Stimulated activated CD8-positive, alpha-beta memory T cell treated with anti-CD3 and anti-CD28 coated beads, Interleukin-12 subunit alpha, Interleukin-12 subunit beta, amount 100 ng/mL, for 24 hours (primary cell): ENCODE results near the gene PRR19.
"Not testable (repeated sequence)": the region's sequence is repeated elsewhere in the genome, so short reads cannot be mapped to it uniquely, and the experiment has no call there.

ENCODE experiments used
- DNase-seq: peaks from one replicate; pipeline ENCODE4 v3.0.0-alpha.2; 2020; ENCODE audit errors: extremely low read depth

The PRR19 gene

GRCh38 chr19:42325896-42326771 is 24.2 kb downstream of the PRR19 start:
- DNase-seq: no peak

GRCh38 chr19:42326969-42327368 is 25.0 kb downstream of the PRR19 start:
- no peak for DNase-seq

DNA sequence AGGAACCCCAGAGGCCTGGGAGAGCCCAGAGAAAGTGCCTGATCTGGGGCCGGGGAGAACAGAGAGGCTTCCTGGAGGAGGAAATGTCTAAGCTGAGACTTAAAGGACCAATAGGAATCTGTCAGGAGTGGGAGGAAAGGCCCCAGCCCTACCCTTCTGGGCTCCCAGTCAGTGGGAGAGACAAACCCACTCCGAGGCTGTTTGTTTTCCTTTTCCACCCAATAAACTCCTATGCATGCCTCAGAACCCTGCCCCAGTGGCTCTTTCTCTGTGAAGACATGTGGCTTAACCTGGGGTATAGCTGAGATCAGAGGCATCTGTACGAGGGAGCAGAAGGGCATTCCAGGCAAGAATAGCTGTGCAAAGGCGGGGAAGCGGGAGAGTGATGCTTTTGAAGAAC is 25.4 kb downstream of the PRR19 start:
- no peak for DNase-seq

- DNase-seq: no peak
Measured at GRCh38 chr19:42328106-42328505, 26.2 kb downstream of the PRR19 start.

DNA sequence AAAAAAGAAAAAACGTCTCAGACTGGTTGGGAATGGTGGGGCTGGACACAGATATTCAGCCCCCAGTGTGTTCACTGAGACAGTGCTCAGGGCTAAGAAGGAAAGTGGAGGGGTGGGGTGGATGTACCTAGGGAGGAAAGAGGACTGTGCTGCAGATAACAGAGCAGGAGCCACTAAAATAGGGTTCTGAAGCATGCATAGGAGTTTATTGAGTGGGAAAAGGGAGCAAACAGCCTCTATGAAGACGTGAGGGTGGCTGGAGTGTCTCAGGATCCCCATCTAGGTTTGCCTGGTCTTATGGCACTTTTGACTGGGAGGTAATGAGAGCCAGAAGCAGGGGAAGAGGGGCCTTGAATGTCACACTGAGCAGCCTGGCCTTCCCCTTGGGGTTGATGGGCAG is 26.9 kb downstream of the PRR19 start:
- no peak for DNase-seq

GRCh38 chr19:42330241-42330711 is 28.3 kb downstream of the PRR19 start:
- DNase-seq: no peak

DNA sequence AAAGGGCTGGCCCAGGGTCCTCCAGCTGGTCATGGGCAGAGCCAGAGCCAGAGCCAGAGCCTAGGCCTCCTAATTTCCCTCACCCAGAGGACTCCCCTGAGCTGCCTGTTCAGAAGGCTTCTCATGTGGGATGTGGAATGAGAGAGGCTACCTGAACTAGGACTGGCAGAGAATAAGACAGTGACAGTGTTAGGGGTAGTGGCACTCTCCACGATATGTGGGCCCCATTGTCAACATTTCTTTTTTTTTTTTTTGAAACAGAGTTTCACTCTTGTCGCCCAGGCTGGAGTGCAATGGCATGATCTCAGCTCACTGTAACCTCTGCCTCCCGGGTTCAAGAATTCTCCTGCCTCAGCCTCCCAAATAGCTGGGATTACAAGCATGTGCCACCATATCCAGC is 29.4 kb downstream of the PRR19 start:
- not testable (repeated sequence) for DNase-seq

DNA sequence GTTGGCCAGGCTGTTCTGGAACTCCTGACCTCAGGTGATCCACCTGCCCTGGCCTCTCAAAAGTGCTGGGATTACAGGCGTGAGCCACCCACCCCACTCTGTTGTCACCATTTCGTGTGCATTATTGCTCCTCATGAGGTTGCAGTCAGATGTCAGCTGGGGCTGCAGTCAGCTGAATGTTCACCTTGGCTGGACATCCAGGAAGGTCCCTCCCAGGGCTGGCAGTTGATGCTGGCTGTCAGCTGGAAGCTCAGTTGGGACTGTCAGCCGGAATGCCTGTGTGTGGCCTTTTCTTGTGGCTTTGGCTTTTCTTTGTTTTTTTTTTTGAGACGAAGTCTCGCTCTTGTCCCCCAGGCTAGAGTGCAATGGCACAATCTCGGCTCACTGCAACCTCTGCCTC is 30.1 kb downstream of the PRR19 start:
- no peak for DNase-seq

GRCh38 chr19:42333018-42333417 is 31.1 kb downstream of the PRR19 start:
- no peak for DNase-seq

GRCh38 chr19:42333975-42334696 is 32.2 kb downstream of the PRR19 start:
- DNase-seq: no peak

GRCh38 chr19:42334697-42335373 is 32.9 kb downstream of the PRR19 start:
- no peak for DNase-seq

DNA sequence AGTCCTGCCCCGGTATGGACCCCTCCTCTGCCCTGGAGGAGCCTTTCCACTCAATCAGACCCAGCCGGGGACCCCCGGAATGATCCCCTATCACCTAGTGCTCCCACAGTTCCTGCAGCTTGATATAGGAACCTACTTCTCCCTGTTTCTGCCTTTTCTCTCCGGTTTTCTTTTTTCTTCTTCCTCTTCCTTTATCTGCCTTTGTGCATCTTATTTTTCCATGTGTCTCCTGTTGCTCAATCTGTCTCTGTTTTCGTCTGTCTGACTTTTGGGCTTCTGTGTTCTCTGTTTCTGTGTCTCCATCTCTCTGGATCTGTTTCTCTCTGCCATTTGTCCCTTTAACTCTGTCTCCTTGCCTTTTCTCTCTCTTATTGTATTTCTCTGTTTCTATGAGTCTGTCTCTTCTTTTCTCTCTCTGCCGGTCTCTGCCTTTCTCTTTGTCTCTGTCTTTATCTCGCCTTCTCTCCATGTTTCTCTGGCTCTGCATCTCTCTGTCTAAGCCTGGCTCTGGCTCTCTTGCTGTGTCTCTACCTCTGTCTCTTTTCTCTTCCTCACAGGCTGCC is 33.5 kb downstream of the PRR19 start:
- DNase-seq: no peak

DNA sequence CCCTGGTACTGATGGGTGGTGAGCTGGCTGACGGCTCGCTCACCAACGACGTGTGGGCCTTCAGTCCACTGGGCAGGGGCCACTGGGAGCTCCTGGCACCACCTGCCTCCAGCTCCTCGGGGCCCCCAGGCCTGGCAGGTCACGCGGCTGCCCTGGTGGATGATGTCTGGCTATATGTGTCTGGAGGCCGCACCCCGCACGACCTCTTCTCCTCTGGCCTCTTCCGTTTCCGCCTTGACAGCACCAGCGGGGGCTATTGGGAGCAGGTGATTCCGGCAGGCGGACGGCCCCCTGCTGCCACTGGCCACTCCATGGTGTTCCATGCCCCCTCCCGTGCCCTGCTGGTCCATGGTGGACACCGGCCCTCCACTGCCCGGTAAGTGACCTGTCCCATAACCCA is 34.0 kb downstream of the PRR19 start:
- DNase-seq: no peak

- not testable (repeated sequence) for DNase-seq
Measured at GRCh38 chr19:42339126-42339860, 37.4 kb downstream of the PRR19 start.

DNA sequence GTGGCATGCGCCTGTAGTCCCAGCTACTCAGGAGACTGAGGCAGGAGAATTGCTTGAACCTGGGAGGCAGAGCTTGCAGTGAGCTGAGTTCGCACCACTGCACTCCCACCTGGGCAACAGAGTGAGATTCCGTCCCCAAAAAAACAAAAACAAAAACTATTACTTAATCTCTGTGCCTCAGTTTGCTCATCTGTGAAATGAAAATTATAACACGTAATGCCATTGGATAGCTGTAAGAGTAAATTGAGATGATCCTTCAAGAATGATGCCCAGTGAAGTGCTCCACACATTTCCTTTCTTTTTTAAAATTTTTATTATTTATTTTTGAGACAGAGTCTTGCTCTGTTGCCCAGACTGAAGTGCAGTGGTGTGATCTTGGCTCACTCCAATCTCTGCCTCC is 38.0 kb downstream of the PRR19 start:
- not testable (repeated sequence) for DNase-seq

- DNase-seq: no peak
Measured at GRCh38 chr19:42343344-42344110, 41.6 kb downstream of the PRR19 start.

GRCh38 chr19:42344336-42344893 is 42.5 kb downstream of the PRR19 start:
- no peak for DNase-seq

- no peak for DNase-seq
Measured at GRCh38 chr19:42345191-42345812, 43.4 kb downstream of the PRR19 start.

DNA sequence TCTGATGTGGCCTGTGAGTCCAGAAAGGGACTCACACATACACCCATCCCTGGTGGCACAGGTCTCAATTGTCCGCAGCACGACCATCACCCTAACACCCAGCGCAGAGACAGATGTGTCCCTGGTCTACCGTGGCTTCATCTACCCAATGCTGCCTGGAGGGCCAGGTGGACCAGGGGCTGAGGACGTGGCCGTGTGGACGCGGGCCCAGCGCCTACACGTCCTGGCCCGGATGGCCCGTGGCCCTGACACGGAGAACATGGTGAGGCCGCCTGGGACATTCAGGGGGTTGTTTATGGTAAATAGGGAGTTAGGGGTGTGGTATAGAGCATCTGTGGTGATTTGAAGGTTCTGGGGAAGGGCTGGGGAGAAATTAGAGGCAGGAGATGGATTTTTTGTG is 46.3 kb downstream of the PRR19 start:
- no peak for DNase-seq
